Gastroesophageal sphincter (tissue), 3 donors: Measurements from ENCODE around the gene ELOF1.

ENCODE experiments used
- CTCF ChIP-seq, 4 experiments: fragments of 200-600 bp in 2 of 4; fragments of 450-650 bp in 2 of 4; sonication (generic) in 1 of 4; IDR thresholded peaks; one replicate each; pipeline ENCODE4 v1.5.1; 2017 to 2019; ENCODE audit warnings: antibody characterized with exemption in 4 of 4, mild to moderate bottlenecking in 2 of 4, moderate library complexity in 2 of 4
- POLR2A ChIP-seq, 2 donors: fragments of 450-650 bp; IDR thresholded peaks; one replicate each; pipeline ENCODE4 v1.6.1; 2017; ENCODE audit warnings: antibody characterized with exemption in 2 of 2, mild to moderate bottlenecking in 2 of 2, moderate library complexity in 1 of 2
- POLR2AphosphoS5 ChIP-seq: sonication (generic); formaldehyde crosslinking; IDR thresholded peaks from one replicate; pipeline ENCODE4 v1.6.1; 2017; ENCODE audit warnings: antibody characterized with exemption

GRCh38 chr19:11539495-11540365, 19.3 kb downstream of the ELOF1 start:
- TF ChIP-seq CTCF (IDR thresholded peaks at IDR 0.05), result no peak
- TF ChIP-seq POLR2A (IDR thresholded peaks at IDR 0.05), result peak; percentile 60 to 69
- peak; percentile 58 for TF ChIP-seq POLR2AphosphoS5
